ENCODE results near the gene BLVRA. TPM values are rescaled to one million over a fixed set of nuclear protein-coding genes. Genes with fewer than 3 reads are reported as not detected.

BLVRA gene
- total RNA-seq, 1 donor from 2014 or later = 36.1 TPM

- DNase-seq (ENCODE audit: low spot score in 2 of 2) = no peak
- no peak for TF ChIP-seq CTCF (IDR thresholded peaks at IDR 0.05)
- H3K27me3 ChIP-seq = no peaks in the 10 kb centered on the region
- H3K9me3 ChIP-seq = no peaks in the 10 kb centered on the region
- no peaks in the 10 kb centered on the region for H3K36me3 ChIP-seq
- H3K4me3 ChIP-seq = no peak overlapping the region
- H3K27ac ChIP-seq = no peak overlapping the region
- intact Hi-C loops (cut with DNase I) = loop anchor here (10.0 kb wide), 1 partner anchor 788 kb away; the partner anchor contains the start of genes MRPL32 and PSMA2
- no peaks in the 10 kb centered on the region for H3K4me1 ChIP-seq
Measured at GRCh38 chr7:43723007-43723341, 35.5 kb upstream of the BLVRA start.

- no peak overlapping the region for H3K27ac ChIP-seq
- no peak for DNase-seq (ENCODE audit: low spot score in 2 of 2)
- peaks cover 6 to 8% of the 10 kb centered on the region in 2 donors for H3K4me1 ChIP-seq
- H3K9me3 ChIP-seq = no peaks in the 10 kb centered on the region
- no peaks in the 10 kb centered on the region for H3K27me3 ChIP-seq
- intact Hi-C loops (cut with DNase I) = loop anchor here (5.0 to 10.0 kb wide), 2 partner anchors 112 to 790 kb away; partner anchors contain the start of genes MRPL32 and PSMA2
- no peak for TF ChIP-seq CTCF (IDR thresholded peaks at IDR 0.05)
- no peak overlapping the region for H3K4me3 ChIP-seq
- no peaks in the 10 kb centered on the region for H3K36me3 ChIP-seq
Measured at GRCh38 chr7:43725251-43725650, 33.2 kb upstream of the BLVRA start.

- no peak overlapping the region for H3K27ac ChIP-seq
- intact Hi-C loops (cut with DNase I) = loop anchor here (5.0 to 10.0 kb wide), 2 partner anchors 111 to 792 kb away; partner anchors contain the start of genes MRPL32 and PSMA2
- H3K36me3 ChIP-seq = no peaks in the 10 kb centered on the region
- no peak overlapping the region for H3K4me3 ChIP-seq
- no peaks in the 10 kb centered on the region for H3K27me3 ChIP-seq
- DNase-seq (ENCODE audit: low spot score in 2 of 2) = no peak
- TF ChIP-seq CTCF (IDR thresholded peaks at IDR 0.05) = no peak
- peaks cover 9 to 10% of the 10 kb centered on the region in 2 donors for H3K4me1 ChIP-seq
- no peaks in the 10 kb centered on the region for H3K9me3 ChIP-seq
Measured at GRCh38 chr7:43726466-43726865, 32.0 kb upstream of the BLVRA start.

GRCh38 chr7:43727003-43727402 is 31.5 kb upstream of the BLVRA start:
- H3K36me3 ChIP-seq = no peaks in the 10 kb centered on the region
- no peaks in the 10 kb centered on the region for H3K27me3 ChIP-seq
- H3K4me1 ChIP-seq = peaks cover 9 to 10% of the 10 kb centered on the region in 2 donors
- TF ChIP-seq CTCF (IDR thresholded peaks at IDR 0.05) = no peak
- H3K27ac ChIP-seq = no peak overlapping the region
- intact Hi-C loops (cut with DNase I) = loop anchor here (5.0 to 10.0 kb wide), 2 partner anchors 110 to 792 kb away; partner anchors contain the start of genes MRPL32 and PSMA2
- H3K9me3 ChIP-seq = no peaks in the 10 kb centered on the region
- DNase-seq (ENCODE audit: low spot score in 2 of 2) = no peak
- H3K4me3 ChIP-seq = no peak overlapping the region

GRCh38 chr7:43727494-43727893 is 31.0 kb upstream of the BLVRA start:
- intact Hi-C loops (cut with DNase I) = loop anchor here (5.0 to 10.0 kb wide), 2 partner anchors 110 to 793 kb away; partner anchors contain the start of genes MRPL32 and PSMA2
- H3K4me1 ChIP-seq = peaks cover 9 to 10% of the 10 kb centered on the region in 2 donors
- no peak for TF ChIP-seq CTCF (IDR thresholded peaks at IDR 0.05)

More at GRCh38 chr7:43727494-43727893, 31.0 kb upstream of the BLVRA start:
- H3K36me3 ChIP-seq = no peaks in the 10 kb centered on the region
- H3K27ac ChIP-seq = no peak overlapping the region
- no peaks in the 10 kb centered on the region for H3K9me3 ChIP-seq
- no peak for DNase-seq (ENCODE audit: low spot score in 2 of 2)
- no peaks in the 10 kb centered on the region for H3K27me3 ChIP-seq
- no peak overlapping the region for H3K4me3 ChIP-seq
